NCI-H1417 (cell line): ENCODE data around the gene PRAMEF20.

Source experiments
- DNase-seq, 3 experiments: peaks; one replicate each; lab custom pipeline; 2025; lab: John Stamatoyannopoulos, UW

PRAMEF20 gene

GRCh38 chr1:13462682-13463081, 52.4 kb downstream of the PRAMEF20 start:
- no peak for DNase-seq

- no peak for DNase-seq
Observed at GRCh38 chr1:13465515-13465914, 55.3 kb downstream of the PRAMEF20 start.

GRCh38 chr1:13469343-13469742, 59.1 kb downstream of the PRAMEF20 start:
- DNase-seq, result peak in 2 of 3 experiments; percentile 5 to 28
